AG10803 (cell line): ENCODE data around the gene NHLRC1.
A peak's percentile ranks its signal among the peaks of the same experiment; 100 is the strongest.

Experiments used
- DNase-seq: peaks from one replicate; pipeline ENCODE4 v3.0.0; 2010; ENCODE audit warnings: low read depth
- H3K4me3 ChIP-seq: 2 replicates; pipeline ENCODE4 v1.5.1; 2011; ENCODE audit warnings: mild to moderate bottlenecking, low read length, control low read depth
- CTCF ChIP-seq: conservative IDR thresholded peaks from 2 replicates; pipeline ENCODE4 v1.5.1; 2011; ENCODE audit warnings: mild to moderate bottlenecking, low read length, control low read depth, inconsistent platforms

The NHLRC1 gene

GRCh38 chr6:18122128-18123093, at the start of gene NHLRC1:
Gene NHLRC1 (minus strand): TSS chr6:18122677. CDS start chr6:18122606, 71 bp downstream.
- peak within 1 kb of the TSS; percentile 66 for H3K4me3 ChIP-seq
- peak; percentile 82 for TF ChIP-seq CTCF
- DNase-seq, result peak; percentile 87

GRCh38 chr6:18171871-18172270, 49.4 kb upstream of the NHLRC1 start:
- peak; percentile 53 for DNase-seq
- no peak overlapping the region; the same call in 1 of the 2 replicates for H3K4me3 ChIP-seq
- no peak for TF ChIP-seq CTCF

- no peak overlapping the region for H3K4me3 ChIP-seq
- TF ChIP-seq CTCF, result no peak
- no peak for DNase-seq
Measured at GRCh38 chr6:18168264-18168663, 45.8 kb upstream of the NHLRC1 start.

- no peak overlapping the region for H3K4me3 ChIP-seq
- 0 out of 2 replicates have a peak, but pooled peaks have one; percentile 4 for TF ChIP-seq CTCF
- DNase-seq, result peak; percentile 29
Measured at GRCh38 chr6:18166312-18167036, 44.0 kb upstream of the NHLRC1 start.

- no peak for TF ChIP-seq CTCF
- DNase-seq, result peak; percentile 19
- H3K4me3 ChIP-seq, result no peak overlapping the region
Measured at GRCh38 chr6:18165751-18166150, 43.3 kb upstream of the NHLRC1 start.

- no peak for DNase-seq
- TF ChIP-seq CTCF, result no peak
Measured at GRCh38 chr6:18162401-18162800, 39.9 kb upstream of the NHLRC1 start.

More at GRCh38 chr6:18162401-18162800, 39.9 kb upstream of the NHLRC1 start:
- H3K4me3 ChIP-seq, result no peak overlapping the region
